ENCODE measurements around the gene DLST. TPM values are rescaled to one million over a fixed set of nuclear protein-coding genes. Genes with fewer than 3 reads are reported as not detected.

DLST gene
- total RNA-seq, 5 donors from 2014 or later (not counting 1 experiment from before 2014, with no cell fraction given) = 88.3 to 128 (median 102) TPM

GRCh38 chr14:74912801-74913200, 31.1 kb downstream of the DLST start:
- H3K36me3 ChIP-seq (ENCODE audit: control insufficient read depth in 2 of 2, extremely low read depth in 1 of 2, insufficient read depth in 1 of 2, low read length in 1 of 2) = no peaks in the 10 kb centered on the region
- peaks cover 0 to 3% of the 10 kb centered on the region in 2 experiments for H3K27me3 ChIP-seq (replicated peaks in 1 of 2; ENCODE audit: control insufficient read depth in 2 of 2, extremely low read depth in 1 of 2, insufficient read depth in 2 of 2, low read length in 1 of 2)
- H3K36me3 Mint-ChIP-seq = no peaks in the 10 kb centered on the region
- H3K27me3 Mint-ChIP-seq = no peaks in the 10 kb centered on the region
- no peak overlapping the region for H3K4me3 ChIP-seq (ENCODE audit: control insufficient read depth in 1 of 2, extremely low read depth in 1 of 2, low read length in 1 of 2)
- no peak overlapping the region for H3K27ac Mint-ChIP-seq
- H3K9me3 ChIP-seq = no peaks in the 10 kb centered on the region
- ChIA-PET POLR2A (no interaction called here), CTCF (no interaction called here)
- H3K27ac ChIP-seq (ENCODE audit: low read length) = no peak overlapping the region
- no peaks in the 10 kb centered on the region for H3K4me1 ChIP-seq (ENCODE audit: control insufficient read depth in 1 of 2, extremely low read depth in 1 of 2, insufficient read depth in 2 of 2, low read length in 2 of 2)
- no peaks in the 10 kb centered on the region for H3K4me1 Mint-ChIP-seq
- no peak for ATAC-seq (replicated peaks in 1 of 4)
- 87% methylated on average over 8 of the region's 10 CpGs for WGBS (ENCODE audit: insufficient coverage)
- H3K4me3 Mint-ChIP-seq = no peak overlapping the region
- no peaks in the 10 kb centered on the region for H3K9me3 Mint-ChIP-seq
- DNase-seq = no peak

- ChIA-PET POLR2A (no interaction called here), CTCF (no interaction called here)
- Histone ChIP-seq H3K27ac (ENCODE audit: low read length) (no peak overlapping the region), H3K4me3 (ENCODE audit: control insufficient read depth in 1 of 2, extremely low read depth in 1 of 2, low read length in 1 of 2) (no peak overlapping the region), H3K36me3 (ENCODE audit: control insufficient read depth in 2 of 2, extremely low read depth in 1 of 2, insufficient read depth in 1 of 2, low read length in 1 of 2) (no peaks in the 10 kb centered on the region), H3K9me3 (no peaks in the 10 kb centered on the region), H3K4me1 (ENCODE audit: control insufficient read depth in 1 of 2, extremely low read depth in 1 of 2, insufficient read depth in 2 of 2, low read length in 2 of 2) (no peaks in the 10 kb centered on the region), H3K27me3 (replicated peaks in 1 of 2; ENCODE audit: control insufficient read depth in 2 of 2, extremely low read depth in 1 of 2, insufficient read depth in 2 of 2, low read length in 1 of 2) (peaks cover 0 to 3% of the 10 kb centered on the region in 2 experiments)
- DNase-seq (no peak), ATAC-seq (replicated peaks in 1 of 4) (no peak)
- Mint-ChIP-seq H3K4me1 (no peaks in the 10 kb centered on the region), H3K9me3 (no peaks in the 10 kb centered on the region), H3K36me3 (no peaks in the 10 kb centered on the region), H3K27ac (no peak overlapping the region), H3K4me3 (no peak overlapping the region), H3K27me3 (no peaks in the 10 kb centered on the region)
- WGBS (ENCODE audit: insufficient coverage) = 44% methylated on average over 5 of the region's 5 CpGs
These were observed 31.7 kb downstream of the DLST start for GRCh38 chr14:74913393-74913910.

DNA sequence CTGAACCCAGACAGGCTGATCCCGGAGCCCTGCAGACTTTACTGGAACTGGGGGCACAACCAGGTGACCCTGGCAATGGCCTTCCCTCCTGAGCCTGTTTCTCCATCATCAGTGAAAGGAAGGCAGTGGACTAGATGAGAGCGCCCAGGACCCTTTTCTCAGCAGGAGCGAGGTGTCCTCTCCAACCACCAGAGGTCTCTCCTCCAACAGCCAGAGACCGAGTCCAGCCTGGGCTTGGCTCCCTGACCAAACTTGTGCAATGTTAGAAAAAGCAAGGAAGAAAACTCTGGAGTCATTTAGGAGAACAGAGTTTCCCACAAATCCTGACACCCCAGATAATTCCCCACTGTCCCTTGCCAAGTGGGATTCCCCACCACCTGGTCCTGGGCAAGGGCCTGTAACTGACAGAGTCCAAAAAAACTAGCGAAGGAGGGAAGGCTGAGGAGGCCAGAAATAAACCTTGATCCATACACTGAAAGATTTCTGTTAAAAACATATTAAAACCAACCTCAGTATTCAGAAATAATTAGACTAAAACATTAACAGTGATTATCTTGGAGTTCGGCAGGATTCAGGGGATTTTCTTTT, 32.4 kb downstream of the DLST start:
- no peak for ATAC-seq (replicated peaks in 1 of 4)
- 77% methylated on average over 3 of the region's 6 CpGs for WGBS (ENCODE audit: insufficient coverage)
- Mint-ChIP-seq H3K27ac (no peak overlapping the region), H3K9me3 (no peaks in the 10 kb centered on the region), H3K4me3 (no peak overlapping the region), H3K36me3 (no peaks in the 10 kb centered on the region), H3K4me1 (peaks cover 0 to 2% (median 0%) of the 10 kb centered on the region in 3 donors), H3K27me3 (no peaks in the 10 kb centered on the region)
- H3K27me3 ChIP-seq (replicated peaks in 1 of 2; ENCODE audit: control insufficient read depth in 2 of 2, extremely low read depth in 1 of 2, insufficient read depth in 2 of 2, low read length in 1 of 2) = peaks cover 0 to 3% of the 10 kb centered on the region in 2 experiments
- no peak overlapping the region for H3K4me3 ChIP-seq (ENCODE audit: control insufficient read depth in 1 of 2, extremely low read depth in 1 of 2, low read length in 1 of 2)
- no peaks in the 10 kb centered on the region for H3K4me1 ChIP-seq (ENCODE audit: control insufficient read depth in 1 of 2, extremely low read depth in 1 of 2, insufficient read depth in 2 of 2, low read length in 2 of 2)
- H3K27ac ChIP-seq (ENCODE audit: low read length) = no peak overlapping the region
- ChIA-PET CTCF (no interaction called here), POLR2A (no interaction called here)
- no peaks in the 10 kb centered on the region for H3K9me3 ChIP-seq
- DNase-seq = peak in 1 of 35 experiments; percentile 23
- no peaks in the 10 kb centered on the region for H3K36me3 ChIP-seq (ENCODE audit: control insufficient read depth in 2 of 2, extremely low read depth in 1 of 2, insufficient read depth in 1 of 2, low read length in 1 of 2)

GRCh38 chr14:74915426-74915825, 33.7 kb downstream of the DLST start:
- H3K9me3 ChIP-seq = no peaks in the 10 kb centered on the region
- no peaks in the 10 kb centered on the region for H3K36me3 Mint-ChIP-seq
- CTCF ChIA-PET = no interaction called here

DNA sequence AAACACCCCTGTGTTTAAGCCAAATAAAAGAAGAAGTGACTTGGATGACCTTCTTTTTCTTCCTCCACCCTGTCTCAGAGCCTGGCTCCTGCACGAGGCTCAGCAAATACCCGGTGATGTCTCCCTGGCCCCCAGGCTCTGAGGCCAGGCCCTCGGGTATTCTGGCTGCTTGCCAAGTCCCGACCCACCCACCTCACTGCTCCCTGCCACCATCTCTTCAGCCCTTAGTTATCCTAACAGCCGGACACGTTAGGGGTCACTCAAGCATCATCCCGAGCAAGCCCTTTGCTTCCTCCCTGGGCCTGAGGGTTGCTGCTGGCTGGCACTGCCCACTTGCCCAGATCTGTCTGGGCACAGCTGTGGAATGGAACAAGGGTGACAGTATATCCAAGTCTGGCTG, 34.1 kb downstream of the DLST start:
- Mint-ChIP-seq H3K27ac (no peak overlapping the region), H3K36me3 (no peaks in the 10 kb centered on the region), H3K9me3 (no peaks in the 10 kb centered on the region), H3K4me1 (peaks cover 0 to 6% (median 0%) of the 10 kb centered on the region in 3 donors), H3K27me3 (no peaks in the 10 kb centered on the region), H3K4me3 (no peak overlapping the region)
- H3K4me1 ChIP-seq (ENCODE audit: control insufficient read depth in 1 of 2, extremely low read depth in 1 of 2, insufficient read depth in 2 of 2, low read length in 2 of 2) = no peaks in the 10 kb centered on the region
- no peak overlapping the region for H3K4me3 ChIP-seq (ENCODE audit: control insufficient read depth in 1 of 2, extremely low read depth in 1 of 2, low read length in 1 of 2)
- ATAC-seq (replicated peaks in 1 of 4) = no peak
- no peak for DNase-seq
- peaks cover 0 to 3% of the 10 kb centered on the region in 2 experiments for H3K27me3 ChIP-seq (replicated peaks in 1 of 2; ENCODE audit: control insufficient read depth in 2 of 2, extremely low read depth in 1 of 2, insufficient read depth in 2 of 2, low read length in 1 of 2)
- 67% methylated on average over 5 of the region's 7 CpGs for WGBS (ENCODE audit: insufficient coverage)
- ChIA-PET CTCF (interaction anchor here in 1 of 2 donors (0.7 kb wide), 1 partner anchor 18 kb away, joined by 3 read pairs; no protein-coding TSS in a partner anchor), POLR2A (interaction anchor here in 1 of 2 donors (0.7 kb wide), 1 partner anchor 184 kb away, joined by 5 read pairs; no protein-coding TSS in a partner anchor)
- no peaks in the 10 kb centered on the region for H3K9me3 ChIP-seq
- H3K36me3 ChIP-seq (ENCODE audit: control insufficient read depth in 2 of 2, extremely low read depth in 1 of 2, insufficient read depth in 1 of 2, low read length in 1 of 2) = no peaks in the 10 kb centered on the region
- no peak overlapping the region for H3K27ac ChIP-seq (ENCODE audit: low read length)

More at GRCh38 chr14:74915426-74915825, 33.7 kb downstream of the DLST start:
- Histone ChIP-seq H3K27ac (ENCODE audit: low read length) (no peak overlapping the region), H3K36me3 (ENCODE audit: control insufficient read depth in 2 of 2, extremely low read depth in 1 of 2, insufficient read depth in 1 of 2, low read length in 1 of 2) (no peaks in the 10 kb centered on the region), H3K27me3 (replicated peaks in 1 of 2; ENCODE audit: control insufficient read depth in 2 of 2, extremely low read depth in 1 of 2, insufficient read depth in 2 of 2, low read length in 1 of 2) (peaks cover 0 to 3% of the 10 kb centered on the region in 2 experiments), H3K4me3 (ENCODE audit: control insufficient read depth in 1 of 2, extremely low read depth in 1 of 2, low read length in 1 of 2) (no peak overlapping the region), H3K4me1 (ENCODE audit: control insufficient read depth in 1 of 2, extremely low read depth in 1 of 2, insufficient read depth in 2 of 2, low read length in 2 of 2) (no peaks in the 10 kb centered on the region)
- WGBS (ENCODE audit: insufficient coverage) = no CpG with 5 or more reads among the region's 4 CpGs
- ATAC-seq (replicated peaks in 1 of 4) (no peak), DNase-seq (no peak)
- no peak overlapping the region for H3K4me3 Mint-ChIP-seq
- no peaks in the 10 kb centered on the region for H3K9me3 Mint-ChIP-seq
- POLR2A ChIA-PET = no interaction called here
- H3K27me3 Mint-ChIP-seq = no peaks in the 10 kb centered on the region
- peaks cover 0 to 6% (median 0%) of the 10 kb centered on the region in 3 donors for H3K4me1 Mint-ChIP-seq
- H3K27ac Mint-ChIP-seq = no peak overlapping the region

- POLR2A ChIA-PET = no interaction called here
- no peaks in the 10 kb centered on the region for H3K4me1 ChIP-seq (ENCODE audit: control insufficient read depth in 1 of 2, extremely low read depth in 1 of 2, insufficient read depth in 2 of 2, low read length in 2 of 2)
- CTCF ChIA-PET = interaction anchor here in 1 of 2 donors (1.8 kb wide), 1 partner anchor 56 kb away, joined by 4 read pairs; no protein-coding TSS in a partner anchor
- DNase-seq (no peak), ATAC-seq (replicated peaks in 1 of 4) (no peak)
- no peaks in the 10 kb centered on the region for H3K36me3 ChIP-seq (ENCODE audit: control insufficient read depth in 2 of 2, extremely low read depth in 1 of 2, insufficient read depth in 1 of 2, low read length in 1 of 2)
- Mint-ChIP-seq H3K36me3 (no peaks in the 10 kb centered on the region), H3K9me3 (no peaks in the 10 kb centered on the region), H3K27ac (no peak overlapping the region), H3K4me1 (peaks cover 2 to 7% (median 3%) of the 10 kb centered on the region in 3 donors), H3K4me3 (no peak overlapping the region), H3K27me3 (no peaks in the 10 kb centered on the region)
- no peak overlapping the region for H3K27ac ChIP-seq (ENCODE audit: low read length)
- H3K27me3 ChIP-seq (replicated peaks in 1 of 2; ENCODE audit: control insufficient read depth in 2 of 2, extremely low read depth in 1 of 2, insufficient read depth in 2 of 2, low read length in 1 of 2) = peaks cover 0 to 5% of the 10 kb centered on the region in 2 experiments
- no peak overlapping the region for H3K4me3 ChIP-seq (ENCODE audit: control insufficient read depth in 1 of 2, extremely low read depth in 1 of 2, low read length in 1 of 2)
- 93% methylated on average over 3 of the region's 5 CpGs for WGBS (ENCODE audit: insufficient coverage)
- H3K9me3 ChIP-seq = no peaks in the 10 kb centered on the region
These were observed 35.4 kb downstream of the DLST start for GRCh38 chr14:74917178-74917543.
